Lung (tissue), 12 donors: ENCODE measurements around the gene ARHGAP22. TPM values are rescaled to one million over a fixed set of nuclear protein-coding genes. Genes with fewer than 3 reads are reported as not detected.
"Not testable (repeated sequence)": the region's sequence is repeated elsewhere in the genome, so short reads cannot be mapped to it uniquely, and the experiment has no call there.

ENCODE experiments used
- ATAC-seq: fragments of 200-7000 bp; cut with Tn5 transposase; one replicate; pipeline ENCODE4 v1.9.1; 2020; ENCODE audit warnings: moderate number of reproducible peaks; ENCODE audit not compliant: insufficient read depth, low FRiP score
- DNase-seq, 3 donors: peaks; one replicate each; pipeline ENCODE4 v3.0.0-alpha.2; 2013 to 2017
- H3K27ac ChIP-seq, 2 donors: one replicate each; pipeline ENCODE4 v1.5.1; 2013; ENCODE audit warnings: mild to moderate bottlenecking in 2 of 2, moderate library complexity in 2 of 2, control low read depth in 1 of 2, inconsistent platforms in 1 of 2, low read depth in 1 of 2, low read length in 1 of 2
- H3K27me3 ChIP-seq, 3 donors: one replicate each; pipeline ENCODE4 v1.5.1; 2013; ENCODE audit warnings: low read length in 2 of 3; ENCODE audit not compliant: control insufficient read depth in 3 of 3, insufficient read depth in 3 of 3
- H3K36me3 ChIP-seq, 4 donors: one replicate each; pipeline ENCODE4 v1.5.1; 2013; ENCODE audit warnings: low read length in 4 of 4, mild to moderate bottlenecking in 1 of 4, moderate library complexity in 1 of 4; ENCODE audit not compliant: control insufficient read depth in 4 of 4, insufficient read depth in 4 of 4
- H3K4me1 ChIP-seq, 5 donors: one replicate each; pipeline ENCODE4 v1.5.1; 2013; ENCODE audit warnings: low read length in 5 of 5, mild to moderate bottlenecking in 2 of 5, moderate library complexity in 1 of 5; ENCODE audit not compliant: control insufficient read depth in 5 of 5, insufficient read depth in 5 of 5
- H3K4me3 ChIP-seq: one replicate; pipeline ENCODE4 v1.5.1; 2013; ENCODE audit warnings: mild to moderate bottlenecking, control low read depth, moderate library complexity
- H3K9ac ChIP-seq, 2 donors: one replicate each; pipeline ENCODE4 v1.5.1; 2013; ENCODE audit warnings: low read length in 2 of 2, control low read depth in 1 of 2; ENCODE audit not compliant: insufficient read depth in 1 of 2
- H3K9me3 ChIP-seq, 4 donors: one replicate each; pipeline ENCODE4 v1.5.1; 2013; ENCODE audit warnings: low read length in 3 of 4, mild to moderate bottlenecking in 1 of 4, moderate library complexity in 1 of 4; ENCODE audit not compliant: control insufficient read depth in 4 of 4, insufficient read depth in 3 of 4
- WGBS, 2 donors: extraction: QIAGEN DNeasy Blood & Tissue Kit; methylation state at CpG; one replicate each; pipeline ENCODE4 v1.1.7; 2013; 5-methylcytosine and 5-hydroxymethylcytosine counted together
- polyA plus RNA-seq, 2 donors: library from polyadenylated mRNA; stranded (reverse); fragments of 200-250 nt; gene quantifications; one replicate each; pipeline ENCODE4 v1.2.1, GENCODE V29; 2013
- total RNA-seq, 2 donors: library from RNA; depleted of rRNA in 1 of 2; stranded (reverse); fragments of >200 nt in 1 of 2; gene quantifications; one replicate each; pipeline ENCODE4 v1.2.1, GENCODE V29; 2014 to 2021
- TF ChIP-seq, protein P1 (sequence below): IDR thresholded peaks from 2 replicates; pipeline ENCODE4 v1.5.1; 2012; ENCODE audit warnings: mild to moderate bottlenecking; ENCODE audit errors: control extremely low read depth, extremely low read depth
- donor health status: control.
- donor health status: control.
- donor health status: Bipolar disorder and iron deficiency.
- donor health status: healthy.
- donor health status: DM: yes; HTN: yes; CAD: no.

Gene ARHGAP22
- total and polyA plus RNA-seq, 4 donors = 3.2 to 6.9 (median 4.1) TPM

DNA sequence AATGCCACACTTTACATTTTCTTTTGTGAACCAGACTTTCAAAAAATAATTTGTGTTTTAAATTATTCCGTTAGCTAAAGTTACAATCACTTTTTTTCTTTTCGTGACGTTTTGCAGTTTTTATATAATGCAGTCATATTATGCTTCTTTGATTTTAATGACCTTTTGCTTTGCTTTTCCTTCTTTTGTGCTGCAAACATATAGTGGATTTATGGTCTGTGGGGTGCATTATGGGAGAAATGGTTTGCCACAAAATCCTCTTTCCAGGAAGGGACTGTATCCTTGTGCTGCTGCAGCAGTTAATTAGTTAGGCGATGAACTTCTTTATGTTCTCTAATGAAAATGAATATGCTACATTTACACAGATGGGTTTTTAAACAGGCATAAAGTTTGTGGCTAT lies 181.0 kb downstream of the ARHGAP22 start:
- 95 to 96% methylated on average over 4 of the region's 4 CpGs for WGBS, 2 donors
- Histone ChIP-seq H3K4me3 (no peak overlapping the region), H3K36me3 (peaks cover 1 to 15% (median 5%) of the 10 kb centered on the region in 4 donors), H3K9ac (no peak overlapping the region), H3K27me3 (no peaks in the 10 kb centered on the region), H3K4me1 (no peaks in the 10 kb centered on the region), H3K9me3 (no peaks in the 10 kb centered on the region), H3K27ac (no peak overlapping the region)
- DNase-seq = no peak
- ATAC-seq = no peak
- TF ChIP-seq, protein P1, sequence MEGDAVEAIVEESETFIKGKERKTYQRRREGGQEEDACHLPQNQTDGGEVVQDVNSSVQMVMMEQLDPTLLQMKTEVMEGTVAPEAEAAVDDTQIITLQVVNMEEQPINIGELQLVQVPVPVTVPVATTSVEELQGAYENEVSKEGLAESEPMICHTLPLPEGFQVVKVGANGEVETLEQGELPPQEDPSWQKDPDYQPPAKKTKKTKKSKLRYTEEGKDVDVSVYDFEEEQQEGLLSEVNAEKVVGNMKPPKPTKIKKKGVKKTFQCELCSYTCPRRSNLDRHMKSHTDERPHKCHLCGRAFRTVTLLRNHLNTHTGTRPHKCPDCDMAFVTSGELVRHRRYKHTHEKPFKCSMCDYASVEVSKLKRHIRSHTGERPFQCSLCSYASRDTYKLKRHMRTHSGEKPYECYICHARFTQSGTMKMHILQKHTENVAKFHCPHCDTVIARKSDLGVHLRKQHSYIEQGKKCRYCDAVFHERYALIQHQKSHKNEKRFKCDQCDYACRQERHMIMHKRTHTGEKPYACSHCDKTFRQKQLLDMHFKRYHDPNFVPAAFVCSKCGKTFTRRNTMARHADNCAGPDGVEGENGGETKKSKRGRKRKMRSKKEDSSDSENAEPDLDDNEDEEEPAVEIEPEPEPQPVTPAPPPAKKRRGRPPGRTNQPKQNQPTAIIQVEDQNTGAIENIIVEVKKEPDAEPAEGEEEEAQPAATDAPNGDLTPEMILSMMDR = no peak

DNA sequence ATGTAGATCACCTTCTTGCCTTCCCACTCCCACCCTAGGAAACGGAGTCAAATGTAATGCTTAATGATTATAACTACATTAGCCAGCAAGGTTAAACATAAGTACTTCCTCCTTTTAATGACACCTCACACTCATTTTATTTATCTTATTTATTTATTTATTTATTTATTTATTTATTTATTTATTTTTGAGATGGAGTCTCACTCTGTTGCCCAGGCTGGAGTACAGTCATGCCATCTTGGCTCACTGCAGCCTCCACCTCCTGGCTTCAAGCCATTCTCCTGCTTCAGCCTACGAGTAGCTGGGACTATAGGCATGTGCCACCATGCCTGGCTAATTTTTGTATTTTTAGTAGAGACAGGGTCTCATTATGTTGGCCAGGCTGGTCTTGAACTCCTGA lies 183.0 kb downstream of the ARHGAP22 start:
- not testable (repeated sequence) for DNase-seq, H3K27ac ChIP-seq, H3K9ac ChIP-seq, H3K4me1 ChIP-seq, H3K27me3 ChIP-seq, H3K36me3 ChIP-seq, ATAC-seq, H3K9me3 ChIP-seq, H3K4me3 ChIP-seq
- WGBS, 2 donors = 96 to 99% methylated on average over 2 of the region's 2 CpGs

DNA sequence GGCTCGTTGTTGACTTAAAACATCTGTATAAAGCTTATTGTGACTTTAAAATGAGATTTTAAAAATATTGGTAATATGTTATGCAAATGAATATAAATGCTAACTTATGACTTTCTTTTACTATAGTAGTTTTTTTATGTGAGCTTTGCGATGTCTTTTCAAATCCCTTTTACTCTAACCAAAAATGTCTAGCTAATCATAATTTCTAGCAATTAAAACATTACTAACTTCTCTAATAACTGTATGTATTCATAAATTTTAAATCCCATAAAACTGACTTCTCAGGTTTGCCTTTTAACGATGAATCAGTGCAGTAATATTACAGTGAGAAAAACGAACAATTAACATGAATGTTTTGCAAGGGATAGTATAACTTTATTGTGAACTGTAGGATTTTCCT lies 185.2 kb downstream of the ARHGAP22 start:
- Histone ChIP-seq H3K4me1 (peaks cover 0 to 3% (median 0%) of the 10 kb centered on the region in 5 donors), H3K9me3 (no peaks in the 10 kb centered on the region), H3K27me3 (no peaks in the 10 kb centered on the region), H3K27ac (no peak overlapping the region), H3K36me3 (peaks cover 0 to 6% (median 2%) of the 10 kb centered on the region in 4 donors), H3K9ac (no peak overlapping the region), H3K4me3 (no peak overlapping the region)
- ATAC-seq = no peak
- TF ChIP-seq, protein P1 = no peak
- DNase-seq = no peak
- WGBS, 2 donors = 96 to 98% methylated on average over 4 of the region's 4 CpGs

- H3K9ac ChIP-seq = no peak overlapping the region
- ATAC-seq = no peak
- no peak overlapping the region for H3K4me3 ChIP-seq
- no peak for DNase-seq
- TF ChIP-seq, protein P1 = no peak
- peak overlapping the region in 1 of 2 donors; percentile 31 for H3K27ac ChIP-seq
- H3K9me3 ChIP-seq = peaks cover 0 to under 1% (median 0%) of the 10 kb centered on the region in 4 donors
- peaks cover 0 to 3% (median 0%) of the 10 kb centered on the region in 5 donors for H3K4me1 ChIP-seq
- WGBS, 2 donors = 65 to 82% methylated on average over 5 of the region's 5 CpGs
- H3K36me3 ChIP-seq = peaks cover 0 to 7% (median 3%) of the 10 kb centered on the region in 4 donors
- H3K27me3 ChIP-seq = no peaks in the 10 kb centered on the region
These were observed 186.6 kb downstream of the ARHGAP22 start for GRCh38 chr10:48418189-48418788.
